VCaP (cell line): Measurements from ENCODE around the gene CPSF3.

Experiments used
- H3K27ac ChIP-seq: fragments of 450-650 bp; 2 replicates; pipeline ENCODE4 v1.5.1; 2017
- CTCF ChIP-seq: fragments of 450-650 bp; conservative IDR thresholded peaks from 2 replicates; pipeline ENCODE4 v1.5.1; 2017; ENCODE audit warnings: mild to moderate bottlenecking, moderate library complexity

Gene CPSF3

DNA sequence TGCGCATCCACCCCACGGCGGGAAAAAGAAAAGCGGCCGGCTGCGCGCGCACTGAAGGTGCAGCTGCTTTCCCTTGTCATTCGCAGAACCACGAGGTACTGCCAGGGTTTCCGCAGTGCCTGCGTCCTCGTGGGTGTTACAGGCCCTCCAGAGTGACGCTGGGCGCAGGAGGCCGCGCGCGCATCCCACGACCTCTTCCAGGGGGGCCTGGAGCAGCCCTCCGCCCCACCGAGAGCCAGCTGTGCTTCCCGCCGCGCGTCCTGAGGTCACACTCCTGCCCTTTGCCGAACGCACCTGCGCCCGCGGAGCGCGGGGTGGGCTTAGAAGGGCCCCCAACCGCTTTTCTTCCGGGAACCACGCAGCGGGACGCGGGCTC lies 50.5 kb downstream of the CPSF3 start:
- no peak for TF ChIP-seq CTCF
- H3K27ac ChIP-seq, result peak overlapping the region; percentile 87

- no peak for TF ChIP-seq CTCF
- H3K27ac ChIP-seq, result peak within 1 kb of the TSS; percentile 87
Observed at GRCh38 chr2:9474361-9475057, 51.1 kb downstream of the CPSF3 start, which contains the start of gene IAH1. IAH1 (plus strand) TSS chr2:9474551; CDS start chr2:9474567, 16 bp downstream.

DNA sequence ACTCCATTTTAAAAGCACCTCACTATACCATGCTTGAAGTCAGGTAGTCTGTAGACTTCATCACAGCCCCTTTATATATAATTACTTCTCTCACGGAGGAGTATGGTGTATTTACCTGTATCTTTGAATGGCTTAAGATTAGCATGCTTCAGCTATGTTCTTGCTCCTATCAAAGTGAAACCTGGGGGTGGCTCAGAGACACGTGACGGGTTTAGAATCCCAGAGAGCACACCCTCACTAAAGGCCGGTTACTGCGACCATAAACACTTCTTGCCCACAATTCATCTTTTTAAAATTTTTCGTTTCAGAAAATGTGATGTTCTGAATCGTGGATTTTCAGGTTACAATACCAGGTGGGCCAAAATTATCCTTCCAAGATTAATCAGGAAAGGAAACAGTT lies 54.5 kb downstream of the CPSF3 start:
- TF ChIP-seq CTCF, result no peak
- H3K27ac ChIP-seq, result no peak overlapping the region

DNA sequence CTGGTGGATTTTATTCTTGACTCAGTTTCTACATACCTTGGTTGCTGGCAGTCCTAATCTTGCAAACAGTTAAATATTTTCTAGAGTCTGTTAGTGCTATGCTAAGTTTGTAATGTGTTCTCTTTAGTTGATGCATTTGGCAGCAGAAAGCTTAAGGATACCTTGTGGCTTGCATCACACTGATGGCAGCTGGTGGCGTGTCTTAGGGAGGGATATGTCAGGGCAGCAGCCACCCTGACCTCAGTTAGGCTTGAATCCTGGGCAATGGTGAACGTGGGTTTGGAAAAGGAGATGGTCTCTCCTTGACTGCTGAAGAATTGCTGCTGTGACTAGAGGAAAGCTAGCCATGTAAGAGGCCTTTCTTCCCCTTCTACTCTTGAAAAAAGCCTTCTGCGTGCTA lies 55.1 kb downstream of the CPSF3 start:
- no peak for TF ChIP-seq CTCF

GRCh38 chr2:9480157-9480556 lies 56.7 kb downstream of the CPSF3 start:
- TF ChIP-seq CTCF, result no peak
- H3K27ac ChIP-seq, result no peak overlapping the region

More for the DNA sequence above, 55.1 kb downstream of the CPSF3 start:
- H3K27ac ChIP-seq, result no peak overlapping the region

DNA sequence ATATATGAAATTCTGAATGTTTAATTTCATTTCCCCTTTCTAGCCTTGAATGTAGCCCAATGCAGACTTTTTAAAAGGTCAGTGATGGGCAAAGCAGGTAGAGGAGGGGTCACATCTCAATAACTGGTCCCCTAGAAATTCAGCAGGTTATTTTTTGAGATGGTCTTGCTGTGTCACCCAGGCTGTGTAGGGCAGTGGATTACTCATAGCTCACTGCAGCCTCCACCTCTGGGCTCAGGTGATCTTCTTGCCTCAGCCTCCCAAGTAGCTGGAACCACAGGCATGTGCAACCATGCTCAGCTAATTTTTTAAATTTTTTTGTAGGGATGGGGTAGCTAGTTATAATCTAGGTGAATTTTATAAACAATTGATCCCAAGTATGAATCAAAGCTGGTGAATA lies 59.7 kb downstream of the CPSF3 start:
- no peak overlapping the region for H3K27ac ChIP-seq
- TF ChIP-seq CTCF, result no peak

- no peak for TF ChIP-seq CTCF
- no peak overlapping the region for H3K27ac ChIP-seq
Observed at GRCh38 chr2:9484533-9484932, 61.1 kb downstream of the CPSF3 start.
